WTC11 (cell line): ENCODE data around the gene ING2. TPM values are rescaled to one million over a fixed set of nuclear protein-coding genes. Genes with fewer than 3 reads are reported as not detected.
"Not testable (repeated sequence)": the region's sequence is repeated elsewhere in the genome, so short reads cannot be mapped to it uniquely, and the experiment has no call there.

ENCODE experiments used
- ATAC-seq: fragments of 200-7000 bp; cut with Tn5 transposase; 2 replicates; pipeline ENCODE4 v1.10.0; 2021; ENCODE audit warnings: mild to moderate bottlenecking, moderate library complexity
- CTCF ChIA-PET: fragments of 300-600 bp; sonication (Branson Sonifier 250); formaldehyde crosslinking; loops from one replicate; lab custom pipeline; 2021; ENCODE audit warnings: antibody characterized with exemption; lab: Charles Lee
- POLR2A ChIA-PET: fragments of 350-600 bp; sonication (Branson Sonifier 250); formaldehyde crosslinking; loops from one replicate; lab custom pipeline; 2021; ENCODE audit warnings: antibody characterized with exemption; lab: Charles Lee
- DNase-seq: peaks from one replicate; pipeline ENCODE4 v3.0.0; 2021; ENCODE audit warnings: low spot score
- H3K27ac Mint-ChIP-seq: 2 replicates; pipeline ENCODE4 v1.8.0; 2021; ENCODE audit warnings: mixed read lengths
- H3K27me3 Mint-ChIP-seq: 2 replicates; pipeline ENCODE4 v1.8.0; 2021; ENCODE audit warnings: low read depth, mild to moderate bottlenecking, moderate library complexity, mixed read lengths
- H3K36me3 Mint-ChIP-seq: 2 replicates; pipeline ENCODE4 v1.8.0; 2021; ENCODE audit warnings: mixed read lengths
- H3K4me1 Mint-ChIP-seq: 2 replicates; pipeline ENCODE4 v1.8.0; 2022; ENCODE audit warnings: mixed read lengths
- H3K4me3 Mint-ChIP-seq: 2 replicates; pipeline ENCODE4 v1.8.0; 2021; ENCODE audit warnings: mild to moderate bottlenecking, moderate library complexity, mixed read lengths
- H3K9me3 Mint-ChIP-seq: 2 replicates; pipeline ENCODE4 v1.8.0; 2021; ENCODE audit warnings: mixed read lengths
- GRHL2 ChIP-seq: fragments of 250-450 bp; sonication (Bioruptor Pico); IDR thresholded peaks from 2 replicates; pipeline ENCODE4 v1.8.0; 2022; ENCODE audit warnings: mild to moderate bottlenecking, moderate library complexity; ENCODE audit not compliant: insufficient replicate concordance, severe bottlenecking
- IRF2 ChIP-seq: sonication (generic); formaldehyde crosslinking; IDR thresholded peaks from 2 replicates; pipeline ENCODE4 v1.8.0; 2022; ENCODE audit warnings: low read depth, missing genetic modification reagents, borderline replicate concordance
- JUN ChIP-seq: sonication (generic); formaldehyde crosslinking; IDR thresholded peaks from 2 replicates; pipeline ENCODE4 v1.8.0; 2023; ENCODE audit warnings: mild to moderate bottlenecking, missing genetic modification reagents
- MYBL2 ChIP-seq: sonication (generic); formaldehyde crosslinking; IDR thresholded peaks from 2 replicates; pipeline ENCODE4 v1.8.1; 2023; ENCODE audit warnings: mild to moderate bottlenecking, moderate library complexity, missing genetic modification reagents
- NFE2L1 ChIP-seq: sonication (generic); formaldehyde crosslinking; IDR thresholded peaks from 2 replicates; pipeline ENCODE4 v1.8.1; 2023; ENCODE audit warnings: missing genetic modification reagents
- NR3C1 ChIP-seq: sonication (generic); formaldehyde crosslinking; conservative IDR thresholded peaks from 2 replicates; pipeline ENCODE4 v1.8.1; 2023; ENCODE audit warnings: low read depth, mild to moderate bottlenecking, missing genetic modification reagents
- OVOL2 ChIP-seq: fragments of 250-450 bp; sonication (Bioruptor Pico); IDR thresholded peaks from 2 replicates; pipeline ENCODE4 v1.9.0; 2021; ENCODE audit warnings: mild to moderate bottlenecking, borderline replicate concordance
- PRRX2 ChIP-seq: fragments of 250-450 bp; sonication (Bioruptor Pico); IDR thresholded peaks from 2 replicates; pipeline ENCODE4 v1.8.0; 2021; ENCODE audit warnings: mild to moderate bottlenecking
- SMAD4 ChIP-seq: sonication (generic); formaldehyde crosslinking; IDR thresholded peaks from 2 replicates; pipeline ENCODE4 v1.8.0; 2022; ENCODE audit warnings: mild to moderate bottlenecking, missing genetic modification reagents
- TCF7 ChIP-seq: sonication (generic); formaldehyde crosslinking; IDR thresholded peaks from 2 replicates; pipeline ENCODE4 v1.8.0; 2022; ENCODE audit warnings: mild to moderate bottlenecking, low read depth, missing genetic modification reagents, moderate library complexity
- TEAD1 ChIP-seq: sonication (generic); formaldehyde crosslinking; IDR thresholded peaks from 2 replicates; pipeline ENCODE4 v1.8.0; 2022; ENCODE audit warnings: mild to moderate bottlenecking, missing genetic modification reagents
- ZNF263 ChIP-seq: sonication (generic); formaldehyde crosslinking; IDR thresholded peaks from 2 replicates; pipeline ENCODE4 v1.8.1; 2022; ENCODE audit warnings: low read depth, mild to moderate bottlenecking, moderate library complexity, missing genetic modification reagents
- total RNA-seq: library from RNA; stranded (reverse); gene quantifications from 3 replicates; pipeline ENCODE4 v1.2.3, GENCODE V29; 2021
- TF ChIP-seq, protein P1 (sequence below): sonication (generic); formaldehyde crosslinking; IDR thresholded peaks from 2 replicates; pipeline ENCODE4 v1.8.1; 2023; ENCODE audit warnings: mild to moderate bottlenecking, missing genetic modification reagents
- TF ChIP-seq, protein P2 (sequence below): sonication (generic); formaldehyde crosslinking; IDR thresholded peaks from 2 replicates; pipeline ENCODE4 v1.8.1; 2022; ENCODE audit warnings: mild to moderate bottlenecking, missing genetic modification reagents, moderate library complexity, borderline replicate concordance
- TF ChIP-seq, protein P3 (sequence below): sonication (generic); formaldehyde crosslinking; IDR thresholded peaks from 2 replicates; pipeline ENCODE4 v1.8.0; 2023; ENCODE audit warnings: missing genetic modification reagents
- TF ChIP-seq, protein P4 (sequence below): sonication (generic); formaldehyde crosslinking; IDR thresholded peaks from 2 replicates; pipeline ENCODE4 v1.8.0; 2022; ENCODE audit warnings: mild to moderate bottlenecking, missing genetic modification reagents
- TF ChIP-seq, protein P5 (sequence below): fragments of 250-450 bp; sonication (Bioruptor Pico); IDR thresholded peaks from 2 replicates; pipeline ENCODE4 v1.9.0; 2021; ENCODE audit warnings: moderate library complexity, mild to moderate bottlenecking, inconsistent platforms, borderline replicate concordance
- TF ChIP-seq, protein P6 (sequence below): sonication (generic); formaldehyde crosslinking; IDR thresholded peaks from 2 replicates; pipeline ENCODE4 v1.8.1; 2022; ENCODE audit warnings: missing genetic modification reagents, borderline replicate concordance

ING2 gene
- total RNA-seq, 1 experiment from 2014 or later: 12.0 TPM

DNA sequence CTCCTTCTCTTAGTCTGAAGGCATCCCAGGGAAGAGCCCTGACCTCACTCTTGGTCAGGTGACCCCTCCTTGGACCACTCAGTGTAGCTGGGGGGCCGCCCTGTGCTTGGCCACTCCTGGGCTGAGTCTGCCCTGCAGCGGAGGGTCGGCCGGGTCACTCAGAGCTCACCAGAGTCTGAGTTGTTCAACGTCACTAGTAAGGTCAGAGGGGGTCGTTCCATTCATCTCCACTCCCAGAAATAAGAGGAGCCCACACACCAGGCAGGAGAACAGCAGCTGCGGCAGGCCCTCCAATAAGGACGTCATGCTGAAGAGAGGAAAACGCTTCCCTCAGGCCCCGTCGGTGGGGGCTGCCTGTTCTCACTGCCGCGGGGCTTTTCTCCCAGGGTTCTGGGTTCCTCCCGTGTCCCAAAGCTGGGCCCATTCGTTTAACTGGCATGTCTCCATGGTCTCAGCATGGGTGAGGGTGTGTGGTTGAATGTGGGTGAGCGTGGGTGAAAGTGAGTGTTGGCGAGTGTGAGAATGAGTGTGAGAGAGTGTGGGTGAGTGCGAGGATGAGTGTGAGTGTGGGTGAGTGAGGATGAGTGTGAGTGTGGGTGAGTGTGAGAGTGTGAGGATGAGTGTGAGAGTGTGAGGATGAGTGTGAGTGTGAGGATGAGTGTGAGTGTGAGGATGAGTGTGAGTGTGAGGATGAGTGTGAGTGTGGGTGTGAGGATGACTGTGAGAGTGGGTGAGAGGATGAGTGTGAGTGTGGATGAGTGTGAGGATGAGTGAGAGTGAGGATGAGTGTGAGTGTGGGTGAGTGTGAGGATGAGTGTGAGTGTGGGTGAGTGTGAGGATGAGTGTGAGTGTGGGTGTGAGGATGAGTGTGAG, 47.7 kb downstream of the ING2 start:
- peaks cover 17% of the 10 kb centered on the region for H3K9me3 Mint-ChIP-seq
- no peaks in the 10 kb centered on the region; the same call in 1 of the 2 replicates for H3K27me3 Mint-ChIP-seq
- POLR2A ChIA-PET: no interaction called here

DNA sequence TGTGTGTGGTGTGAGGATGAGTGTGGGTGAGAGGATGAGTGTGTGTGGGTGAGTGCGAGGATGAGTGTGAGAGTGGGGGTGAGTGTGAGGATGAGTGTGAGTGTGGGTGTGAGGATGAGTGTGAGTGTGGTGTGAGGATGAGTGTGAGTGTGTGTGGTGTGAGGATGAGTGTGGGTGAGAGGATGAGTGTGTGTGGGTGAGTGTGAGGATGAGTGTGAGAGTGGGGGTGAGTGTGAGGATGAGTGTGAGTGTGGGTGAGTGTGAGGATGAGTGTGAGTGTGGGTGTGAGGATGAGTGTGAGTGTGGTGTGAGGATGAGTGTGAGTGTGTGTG, 48.3 kb downstream of the ING2 start:
- ATAC-seq, H3K4me1 Mint-ChIP-seq, H3K27me3 Mint-ChIP-seq, H3K27ac Mint-ChIP-seq, H3K4me3 Mint-ChIP-seq, POLR2A ChIA-PET, DNase-seq, CTCF ChIA-PET, H3K36me3 Mint-ChIP-seq: not testable (repeated sequence)
- peaks cover 17% of the 10 kb centered on the region for H3K9me3 Mint-ChIP-seq

More for the DNA sequence above, 47.7 kb downstream of the ING2 start:
- CTCF ChIA-PET: no interaction called here
- no peak for ATAC-seq
- no peak for DNase-seq
- Mint-ChIP-seq H3K4me1 (no peaks in the 10 kb centered on the region), H3K27ac (no peak overlapping the region), H3K4me3 (no peak overlapping the region), H3K36me3 (peaks cover 8% of the 10 kb centered on the region)
- TF ChIP-seq ZNF263 (CRISPR knock-in tag) (no peak), OVOL2 (CRISPR knock-in tag) (no peak), SMAD4 (CRISPR knock-in tag) (no peak), PRRX2 (CRISPR knock-in tag) (no peak), IRF2 (CRISPR knock-in tag) (no peak), JUN (CRISPR knock-in tag) (no peak), NR3C1 (no peak), GRHL2 (no peak), TEAD1 (CRISPR knock-in tag) (no peak), MYBL2 (CRISPR knock-in tag) (no peak)
- TF ChIP-seq, protein P1, sequence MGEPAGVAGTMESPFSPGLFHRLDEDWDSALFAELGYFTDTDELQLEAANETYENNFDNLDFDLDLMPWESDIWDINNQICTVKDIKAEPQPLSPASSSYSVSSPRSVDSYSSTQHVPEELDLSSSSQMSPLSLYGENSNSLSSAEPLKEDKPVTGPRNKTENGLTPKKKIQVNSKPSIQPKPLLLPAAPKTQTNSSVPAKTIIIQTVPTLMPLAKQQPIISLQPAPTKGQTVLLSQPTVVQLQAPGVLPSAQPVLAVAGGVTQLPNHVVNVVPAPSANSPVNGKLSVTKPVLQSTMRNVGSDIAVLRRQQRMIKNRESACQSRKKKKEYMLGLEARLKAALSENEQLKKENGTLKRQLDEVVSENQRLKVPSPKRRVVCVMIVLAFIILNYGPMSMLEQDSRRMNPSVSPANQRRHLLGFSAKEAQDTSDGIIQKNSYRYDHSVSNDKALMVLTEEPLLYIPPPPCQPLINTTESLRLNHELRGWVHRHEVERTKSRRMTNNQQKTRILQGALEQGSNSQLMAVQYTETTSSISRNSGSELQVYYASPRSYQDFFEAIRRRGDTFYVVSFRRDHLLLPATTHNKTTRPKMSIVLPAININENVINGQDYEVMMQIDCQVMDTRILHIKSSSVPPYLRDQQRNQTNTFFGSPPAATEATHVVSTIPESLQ (CRISPR knock-in tag): no peak
- TF ChIP-seq, protein P2, sequence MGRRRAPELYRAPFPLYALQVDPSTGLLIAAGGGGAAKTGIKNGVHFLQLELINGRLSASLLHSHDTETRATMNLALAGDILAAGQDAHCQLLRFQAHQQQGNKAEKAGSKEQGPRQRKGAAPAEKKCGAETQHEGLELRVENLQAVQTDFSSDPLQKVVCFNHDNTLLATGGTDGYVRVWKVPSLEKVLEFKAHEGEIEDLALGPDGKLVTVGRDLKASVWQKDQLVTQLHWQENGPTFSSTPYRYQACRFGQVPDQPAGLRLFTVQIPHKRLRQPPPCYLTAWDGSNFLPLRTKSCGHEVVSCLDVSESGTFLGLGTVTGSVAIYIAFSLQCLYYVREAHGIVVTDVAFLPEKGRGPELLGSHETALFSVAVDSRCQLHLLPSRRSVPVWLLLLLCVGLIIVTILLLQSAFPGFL (CRISPR knock-in tag): no peak
- TF ChIP-seq, protein P3, sequence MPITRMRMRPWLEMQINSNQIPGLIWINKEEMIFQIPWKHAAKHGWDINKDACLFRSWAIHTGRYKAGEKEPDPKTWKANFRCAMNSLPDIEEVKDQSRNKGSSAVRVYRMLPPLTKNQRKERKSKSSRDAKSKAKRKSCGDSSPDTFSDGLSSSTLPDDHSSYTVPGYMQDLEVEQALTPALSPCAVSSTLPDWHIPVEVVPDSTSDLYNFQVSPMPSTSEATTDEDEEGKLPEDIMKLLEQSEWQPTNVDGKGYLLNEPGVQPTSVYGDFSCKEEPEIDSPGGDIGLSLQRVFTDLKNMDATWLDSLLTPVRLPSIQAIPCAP (CRISPR knock-in tag): no peak

DNA sequence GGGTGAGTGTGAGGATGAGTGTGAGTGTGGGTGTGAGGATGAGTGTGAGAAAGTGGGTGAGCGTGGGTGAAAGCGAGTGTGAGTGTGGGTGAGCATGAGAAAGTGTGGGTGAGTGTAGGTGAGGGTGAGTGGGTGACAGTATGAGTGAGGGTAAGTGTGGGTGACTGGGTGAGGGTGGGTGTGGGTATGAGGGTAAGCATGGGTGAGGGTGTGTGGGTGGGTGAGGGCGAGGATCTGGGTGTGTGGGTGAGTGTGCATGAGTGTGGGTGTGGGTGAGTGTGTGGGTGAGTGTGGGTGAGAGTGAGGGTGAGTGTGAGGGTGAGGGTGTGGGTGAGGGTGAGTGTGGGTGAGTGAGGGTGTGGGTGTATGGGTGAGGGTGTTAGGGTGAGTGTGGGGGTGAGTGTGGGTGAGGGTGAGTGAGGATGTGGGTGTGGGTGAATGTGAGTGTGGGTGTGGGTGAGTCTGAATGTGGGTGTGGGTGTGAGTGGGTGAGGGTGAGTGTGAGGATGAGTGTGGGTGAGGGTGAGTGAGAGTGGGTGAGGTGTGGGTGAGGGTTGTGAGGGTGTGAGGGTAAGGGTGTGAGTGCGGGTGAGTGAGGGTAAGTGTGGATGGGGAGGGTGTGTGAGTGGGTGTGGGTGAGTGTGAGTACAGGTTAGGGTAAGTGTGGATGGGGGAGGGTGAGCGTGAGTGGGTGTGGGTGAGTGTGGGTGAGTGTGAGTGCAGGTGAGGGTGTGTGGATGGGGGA, 48.9 kb downstream of the ING2 start:
- DNase-seq: no peak
- ChIA-PET CTCF (no interaction called here), POLR2A (no interaction called here)
- ATAC-seq: no peak
- Mint-ChIP-seq H3K27me3 (no peaks in the 10 kb centered on the region), H3K9me3 (peaks cover 17% of the 10 kb centered on the region), H3K4me3 (no peak overlapping the region), H3K36me3 (peaks cover 8% of the 10 kb centered on the region), H3K27ac (no peak overlapping the region), H3K4me1 (no peaks in the 10 kb centered on the region)
- TF ChIP-seq, protein P4, sequence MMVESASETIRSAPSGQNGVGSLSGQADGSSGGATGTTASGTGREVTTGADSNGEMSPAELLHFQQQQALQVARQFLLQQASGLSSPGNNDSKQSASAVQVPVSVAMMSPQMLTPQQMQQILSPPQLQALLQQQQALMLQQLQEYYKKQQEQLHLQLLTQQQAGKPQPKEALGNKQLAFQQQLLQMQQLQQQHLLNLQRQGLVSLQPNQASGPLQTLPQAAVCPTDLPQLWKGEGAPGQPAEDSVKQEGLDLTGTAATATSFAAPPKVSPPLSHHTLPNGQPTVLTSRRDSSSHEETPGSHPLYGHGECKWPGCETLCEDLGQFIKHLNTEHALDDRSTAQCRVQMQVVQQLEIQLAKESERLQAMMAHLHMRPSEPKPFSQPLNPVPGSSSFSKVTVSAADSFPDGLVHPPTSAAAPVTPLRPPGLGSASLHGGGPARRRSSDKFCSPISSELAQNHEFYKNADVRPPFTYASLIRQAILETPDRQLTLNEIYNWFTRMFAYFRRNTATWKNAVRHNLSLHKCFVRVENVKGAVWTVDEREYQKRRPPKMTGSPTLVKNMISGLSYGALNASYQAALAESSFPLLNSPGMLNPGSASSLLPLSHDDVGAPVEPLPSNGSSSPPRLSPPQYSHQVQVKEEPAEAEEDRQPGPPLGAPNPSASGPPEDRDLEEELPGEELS: no peak
- TF ChIP-seq, protein P5, sequence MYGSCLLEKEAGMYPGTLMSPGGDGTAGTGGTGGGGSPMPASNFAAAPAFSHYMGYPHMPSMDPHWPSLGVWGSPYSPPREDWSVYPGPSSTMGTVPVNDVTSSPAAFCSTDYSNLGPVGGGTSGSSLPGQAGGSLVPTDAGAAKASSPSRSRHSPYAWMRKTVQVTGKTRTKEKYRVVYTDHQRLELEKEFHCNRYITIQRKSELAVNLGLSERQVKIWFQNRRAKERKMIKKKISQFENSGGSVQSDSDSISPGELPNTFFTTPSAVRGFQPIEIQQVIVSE (CRISPR knock-in tag): no peak
- no peak for TF ChIP-seq TCF7 (CRISPR knock-in tag)
- TF ChIP-seq, protein P6, sequence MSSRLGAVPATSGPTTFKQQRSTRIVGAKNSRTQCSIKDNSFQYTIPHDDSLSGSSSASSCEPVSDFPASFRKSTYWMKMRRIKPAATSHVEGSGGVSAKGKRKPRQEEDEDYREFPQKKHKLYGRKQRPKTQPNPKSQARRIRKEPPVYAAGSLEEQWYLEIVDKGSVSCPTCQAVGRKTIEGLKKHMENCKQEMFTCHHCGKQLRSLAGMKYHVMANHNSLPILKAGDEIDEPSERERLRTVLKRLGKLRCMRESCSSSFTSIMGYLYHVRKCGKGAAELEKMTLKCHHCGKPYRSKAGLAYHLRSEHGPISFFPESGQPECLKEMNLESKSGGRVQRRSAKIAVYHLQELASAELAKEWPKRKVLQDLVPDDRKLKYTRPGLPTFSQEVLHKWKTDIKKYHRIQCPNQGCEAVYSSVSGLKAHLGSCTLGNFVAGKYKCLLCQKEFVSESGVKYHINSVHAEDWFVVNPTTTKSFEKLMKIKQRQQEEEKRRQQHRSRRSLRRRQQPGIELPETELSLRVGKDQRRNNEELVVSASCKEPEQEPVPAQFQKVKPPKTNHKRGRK (CRISPR knock-in tag): no peak
- no peak for TF ChIP-seq NFE2L1
